HG03469 (cell line): Measurements from ENCODE around the gene SCARF2.
"Not testable (repeated sequence)": the region's sequence is repeated elsewhere in the genome, so short reads cannot be mapped to it uniquely, and the experiment has no call there.

Experiments used
- ATAC-seq: cut with Tn5 transposase; IDR thresholded peaks from one replicate; pipeline ENCODE4 v1.9.1; 2021; ENCODE audit warnings: mild to moderate bottlenecking, moderate library complexity, moderate number of reproducible peaks; ENCODE audit not compliant: unreplicated experiment

SCARF2 gene

DNA sequence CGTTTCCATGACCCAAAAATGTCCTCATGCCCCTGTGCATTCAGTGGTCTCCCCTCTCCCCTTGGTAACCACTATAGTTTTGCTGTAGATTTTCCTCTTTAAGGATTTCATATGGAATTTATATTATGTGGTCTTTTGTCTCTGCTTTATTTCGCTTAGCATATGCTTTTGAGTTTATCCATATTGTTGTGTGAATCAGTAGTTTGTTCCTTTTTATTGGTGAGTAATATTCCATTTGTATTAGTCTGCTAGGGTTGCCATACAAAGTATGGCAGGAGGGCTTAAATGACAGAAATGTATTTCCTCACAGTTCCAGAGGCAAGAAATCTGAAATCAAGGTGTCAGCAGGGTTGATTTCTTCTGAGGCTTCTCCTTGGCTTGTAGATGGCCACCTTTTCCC is 40.1 kb downstream of the SCARF2 start:
- ATAC-seq, result no peak

DNA sequence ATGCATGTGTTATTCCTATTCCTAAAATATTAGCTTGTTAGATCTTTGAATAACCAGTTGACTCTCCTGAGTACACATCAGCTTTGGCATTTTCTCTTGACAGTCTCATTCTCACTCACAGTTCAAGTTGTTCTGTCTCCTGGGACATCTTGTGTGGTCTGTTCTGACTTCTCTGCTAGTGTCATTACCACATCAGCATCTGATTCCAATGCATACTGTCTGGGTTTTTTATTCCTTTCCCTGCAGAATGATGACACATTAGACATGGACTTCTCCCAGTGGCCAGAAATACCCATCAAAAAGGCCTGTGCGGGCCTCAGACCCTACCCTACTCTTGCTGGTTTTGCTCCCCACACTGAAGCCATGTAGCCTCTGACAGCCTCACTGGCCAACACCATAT is 41.0 kb downstream of the SCARF2 start:
- ATAC-seq, result no peak

DNA sequence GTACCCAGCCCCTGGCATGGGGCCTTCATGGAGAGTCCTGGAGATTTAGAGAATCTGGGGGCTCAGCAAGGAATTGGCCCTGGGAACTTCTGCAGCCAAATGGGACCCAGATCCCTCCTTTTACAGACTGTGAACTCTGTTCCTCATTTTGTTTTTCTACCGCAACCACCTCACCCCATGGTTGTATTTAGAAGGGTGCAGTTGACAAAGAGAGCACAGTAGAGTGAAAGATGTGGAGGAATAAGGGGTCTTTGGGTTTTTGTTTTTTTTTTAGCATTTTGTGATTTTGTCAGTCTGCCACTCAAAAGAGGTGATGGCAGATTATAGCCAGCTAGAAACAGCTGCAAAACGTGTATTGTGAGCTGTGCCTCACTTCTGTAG is 41.7 kb downstream of the SCARF2 start:
- no peak for ATAC-seq

DNA sequence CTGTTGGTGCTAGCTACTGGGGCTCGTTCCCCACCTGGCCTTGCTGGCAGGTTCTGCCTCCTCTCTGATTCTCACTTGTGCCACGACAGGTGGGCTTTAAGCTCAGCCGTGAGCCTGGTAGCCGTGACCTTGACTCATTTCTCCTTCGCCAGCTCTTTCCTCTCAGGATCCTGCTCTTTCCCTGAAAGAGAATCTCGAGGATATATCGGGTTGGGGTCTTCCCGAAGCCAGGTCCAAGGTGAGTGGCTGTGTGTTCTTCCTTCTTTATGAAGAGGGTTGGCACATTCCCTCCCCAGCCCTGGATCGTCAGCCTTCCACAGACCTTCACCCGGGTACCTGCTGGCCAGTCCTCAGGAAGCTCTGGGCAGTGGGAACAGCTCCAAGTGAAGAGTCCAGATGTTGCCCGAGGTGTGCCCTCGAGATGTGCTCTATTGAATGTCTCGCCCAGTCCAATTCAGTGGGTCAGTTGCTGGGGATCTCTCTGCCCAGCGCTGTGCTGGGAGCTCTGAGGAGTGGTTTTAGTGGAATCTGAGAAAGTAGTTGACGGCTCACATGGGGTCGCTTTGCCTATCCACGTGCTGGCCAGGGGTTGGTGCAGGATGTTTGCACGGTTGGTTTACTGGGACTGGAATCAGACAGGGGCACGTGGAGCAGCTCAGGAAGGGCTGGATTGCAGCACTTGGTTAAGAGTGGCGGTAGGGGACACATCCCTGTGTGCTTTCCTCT is 42.3 kb downstream of the SCARF2 start:
- no peak for ATAC-seq

DNA sequence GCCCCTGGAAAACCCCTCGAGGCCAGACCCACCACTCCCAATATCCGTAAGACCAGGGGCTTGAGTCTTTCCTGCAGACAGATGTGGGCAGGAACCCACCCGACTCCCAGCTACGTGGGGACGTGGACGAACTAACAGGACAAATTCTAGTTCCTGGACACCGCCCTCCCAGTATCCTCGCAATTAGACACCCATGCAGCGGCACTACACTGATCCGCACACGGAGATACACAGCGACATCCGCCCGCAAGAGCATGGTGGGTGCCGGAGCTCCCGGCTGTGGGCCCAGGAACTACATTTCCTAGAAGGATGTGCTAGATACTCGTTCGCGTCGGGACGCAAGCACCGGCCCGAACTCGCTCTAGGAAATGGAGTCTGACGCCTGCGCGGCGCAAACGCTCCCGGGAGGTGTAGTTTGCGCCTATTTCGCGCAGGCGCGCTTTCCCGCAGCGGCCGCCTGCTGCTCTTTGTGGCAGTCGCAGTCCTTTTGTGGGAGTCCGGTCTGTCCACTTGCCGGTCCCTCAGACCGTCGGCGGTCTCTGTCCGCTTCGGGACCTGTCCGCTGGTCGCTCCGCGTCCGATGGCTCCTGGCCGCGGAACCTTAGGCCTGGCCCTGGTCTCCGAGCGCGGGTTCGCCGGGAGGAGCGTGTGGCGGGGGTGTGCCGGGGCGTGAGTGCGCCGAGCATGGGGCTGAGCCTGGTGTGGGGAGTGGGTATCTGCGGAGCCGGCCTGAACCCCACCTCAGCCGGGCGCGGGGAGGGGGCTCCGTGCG is 43.7 kb downstream of the SCARF2 start, which contains the start of gene ZNF74:
ZNF74 (plus strand) TSS at position 447 of the 772 bp plus-strand sequence. CDS start 478 bp downstream, outside the sequence.
- no peak for ATAC-seq

DNA sequence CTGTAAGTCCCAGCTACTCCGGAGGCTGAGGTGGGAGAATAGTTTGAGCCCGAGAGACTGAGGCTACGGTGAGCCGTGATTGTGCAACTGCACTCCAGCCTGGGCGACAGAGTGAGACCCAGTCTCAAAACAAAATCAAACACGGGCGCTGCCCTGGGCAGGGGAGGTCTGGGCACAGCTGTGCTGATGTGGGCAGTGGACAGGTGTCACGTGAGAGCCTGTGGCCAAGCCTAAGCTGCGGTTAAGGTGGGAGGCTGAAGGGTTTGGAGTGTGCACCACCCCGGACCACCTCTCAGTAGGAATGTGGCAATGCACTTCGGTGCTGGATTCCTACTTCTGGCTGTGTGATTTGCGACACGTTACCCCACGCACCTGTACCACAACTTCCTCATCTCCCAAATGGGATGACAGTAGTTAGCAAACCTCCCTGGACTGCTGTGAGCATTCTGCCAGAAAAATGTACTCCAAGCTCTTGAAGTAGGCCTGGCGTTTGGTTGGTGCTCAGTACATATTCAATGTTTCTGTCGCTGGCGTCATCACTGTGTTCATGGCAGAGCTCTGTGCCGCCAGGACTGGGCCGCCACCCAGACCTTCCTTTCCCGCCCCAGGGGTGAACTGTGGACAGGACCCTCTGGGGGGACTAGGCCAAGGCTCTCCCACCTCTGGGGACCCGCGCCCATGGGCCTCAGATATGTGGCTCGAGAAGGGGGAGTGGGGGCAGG is 44.5 kb downstream of the SCARF2 start:
- no peak for ATAC-seq

DNA sequence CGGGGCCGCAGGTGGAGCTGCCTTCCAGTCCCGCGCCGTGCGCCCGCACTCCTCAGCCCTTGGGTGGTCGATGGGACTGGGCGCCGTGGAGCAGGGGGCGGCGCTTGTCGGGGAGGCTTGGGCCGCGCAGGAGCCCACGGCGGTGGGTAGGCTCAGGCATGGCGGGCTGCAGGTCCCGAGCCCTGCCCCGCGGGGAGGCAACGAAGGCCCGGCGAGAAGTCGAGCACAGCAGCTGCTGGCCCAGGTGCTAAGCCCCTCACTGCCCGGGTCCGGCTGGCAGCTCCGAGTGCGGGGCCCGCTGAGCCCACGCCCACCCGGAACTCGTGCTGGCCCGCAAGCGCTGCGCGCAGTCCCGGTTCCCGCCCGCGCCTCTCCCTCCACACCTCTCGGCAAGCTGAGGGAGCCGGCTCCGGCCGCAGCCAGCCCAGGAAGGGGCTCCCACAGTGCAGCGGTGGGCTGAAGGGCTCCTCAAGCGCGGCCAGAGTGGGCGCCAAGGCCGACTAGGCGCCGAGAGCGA is 45.2 kb downstream of the SCARF2 start:
- not testable (repeated sequence) for ATAC-seq

DNA sequence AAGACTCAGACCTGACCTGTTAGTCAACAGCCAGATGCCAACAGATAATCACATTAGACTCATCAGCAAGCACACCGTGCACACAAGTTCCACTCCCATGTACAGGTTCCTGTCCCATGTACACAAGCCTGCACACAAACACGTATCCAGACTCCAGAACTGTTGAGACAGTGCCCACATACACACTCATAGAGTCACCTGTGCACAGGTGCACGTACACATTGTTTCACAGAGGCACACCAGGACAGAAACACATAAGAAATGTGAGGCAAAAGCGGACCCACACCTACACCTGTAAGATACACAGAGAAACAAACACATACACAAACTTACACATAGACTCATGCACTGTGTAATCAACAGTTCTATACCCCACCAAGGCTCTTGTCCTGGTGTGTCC is 46.4 kb downstream of the SCARF2 start:
- ATAC-seq, result no peak

DNA sequence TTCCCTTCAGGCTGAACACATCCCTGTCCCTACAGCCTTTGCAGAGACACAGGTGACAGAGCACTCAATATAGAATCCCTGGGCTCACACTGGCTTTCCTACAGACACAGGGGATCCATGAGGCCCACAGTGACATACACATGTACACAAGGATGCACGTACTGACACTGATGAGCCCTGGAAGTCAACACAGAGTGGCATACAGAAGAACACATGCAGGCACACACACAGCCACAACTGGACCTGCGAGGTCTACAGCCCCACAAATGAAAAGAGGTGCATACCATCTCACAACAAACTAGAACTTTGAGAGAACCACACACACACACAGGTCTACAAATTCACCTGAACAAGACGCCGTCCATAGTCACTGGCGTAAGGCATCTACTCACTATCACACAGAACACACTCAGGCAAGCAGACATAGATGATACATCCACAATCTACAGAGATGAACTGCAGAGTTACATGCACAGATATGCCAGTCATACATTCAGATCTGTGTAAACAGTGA is 47.2 kb downstream of the SCARF2 start:
- ATAC-seq, result no peak

DNA sequence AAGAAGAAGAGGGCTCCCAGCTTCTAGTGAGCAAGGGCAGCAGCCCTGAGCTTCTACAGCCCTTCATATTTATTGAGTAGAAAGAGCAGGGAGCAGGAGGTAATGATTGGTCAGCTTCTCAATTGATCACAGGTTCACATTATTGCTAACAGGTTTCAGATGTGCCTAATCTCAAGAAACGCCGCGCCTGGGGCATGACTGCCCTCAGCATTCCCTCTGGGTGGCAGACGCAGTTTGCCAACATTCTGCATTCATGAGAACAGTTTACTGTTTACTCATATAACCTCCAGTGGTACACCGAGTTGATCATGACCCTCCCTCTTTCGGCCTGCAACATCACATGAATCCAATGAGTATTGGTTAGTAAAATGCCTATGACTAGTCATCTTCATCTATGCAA is 48.3 kb downstream of the SCARF2 start:
- ATAC-seq, result no peak

DNA sequence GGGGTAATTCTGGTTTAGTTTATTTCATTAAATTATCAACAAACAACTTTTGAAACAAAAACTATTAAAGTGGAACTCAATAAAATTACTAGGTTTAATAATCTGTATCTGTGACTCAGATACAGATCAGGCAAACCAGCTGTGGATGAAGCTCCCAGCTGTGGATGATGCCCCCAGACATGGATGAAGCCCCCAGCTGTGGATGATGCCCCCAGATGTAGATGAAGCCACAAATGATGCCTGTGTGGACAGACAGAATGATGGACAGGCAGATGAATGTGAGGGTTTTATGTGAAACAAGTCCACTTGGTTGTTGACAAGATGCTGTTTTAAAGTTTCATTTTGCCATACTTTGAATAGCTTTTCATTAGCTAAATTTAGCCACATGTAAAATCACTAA is 49.4 kb downstream of the SCARF2 start:
- ATAC-seq, result no peak

DNA sequence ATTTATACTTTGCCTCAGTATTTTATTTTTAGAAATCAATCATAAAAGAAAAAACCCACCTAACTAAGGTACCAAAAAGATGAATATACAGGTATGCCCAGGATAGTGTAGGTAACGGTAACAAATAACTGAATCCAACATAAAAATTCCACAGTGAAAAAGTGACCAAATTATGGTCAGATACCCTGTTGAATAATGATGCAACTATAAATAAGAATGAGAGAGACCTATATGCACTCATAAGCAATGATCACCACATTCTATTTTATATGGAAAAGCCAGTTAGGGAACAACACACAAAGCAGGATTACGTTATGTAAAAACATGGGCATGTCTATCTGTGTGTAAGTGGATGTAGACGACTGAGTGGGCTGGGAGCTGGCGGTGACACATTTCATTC is 50.7 kb downstream of the SCARF2 start:
- no peak for ATAC-seq

DNA sequence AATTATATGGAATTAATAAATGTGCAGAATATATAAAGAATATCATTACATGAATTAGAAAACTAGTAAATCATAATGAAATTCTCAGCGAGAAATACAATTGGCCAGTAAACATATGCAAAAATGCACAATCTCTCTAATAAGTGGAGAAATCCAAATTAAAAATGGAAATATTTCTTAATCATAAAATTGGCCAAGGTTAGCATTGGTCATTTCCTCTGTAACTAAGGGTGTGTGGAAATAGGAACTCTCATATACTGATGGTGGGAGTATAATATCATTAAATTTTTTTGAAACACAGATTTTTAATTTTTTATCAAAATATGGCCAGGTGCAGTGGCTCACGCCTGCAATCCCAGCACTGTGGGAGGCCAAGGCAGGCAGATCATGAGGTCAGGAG is 51.3 kb downstream of the SCARF2 start:
- no peak for ATAC-seq

DNA sequence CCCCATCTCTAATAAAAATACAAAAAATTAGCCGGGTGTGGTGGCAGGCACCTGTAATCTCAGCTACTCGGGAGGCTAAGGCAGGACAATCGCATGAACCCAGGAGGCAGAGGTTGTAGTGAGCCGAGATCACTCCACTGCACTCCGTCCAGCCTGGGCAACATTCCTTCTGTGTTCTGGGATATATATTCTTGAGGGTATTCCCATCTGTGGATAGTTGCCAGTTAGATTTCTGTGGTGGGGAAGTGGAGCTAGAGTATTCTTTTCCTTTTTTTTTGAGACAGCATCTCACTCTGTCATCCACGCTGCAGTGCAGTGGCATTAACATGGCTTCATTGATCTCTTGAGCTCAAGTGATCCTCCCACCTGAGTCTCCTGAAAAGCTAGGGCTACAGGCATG is 52.8 kb downstream of the SCARF2 start:
- no peak for ATAC-seq

DNA sequence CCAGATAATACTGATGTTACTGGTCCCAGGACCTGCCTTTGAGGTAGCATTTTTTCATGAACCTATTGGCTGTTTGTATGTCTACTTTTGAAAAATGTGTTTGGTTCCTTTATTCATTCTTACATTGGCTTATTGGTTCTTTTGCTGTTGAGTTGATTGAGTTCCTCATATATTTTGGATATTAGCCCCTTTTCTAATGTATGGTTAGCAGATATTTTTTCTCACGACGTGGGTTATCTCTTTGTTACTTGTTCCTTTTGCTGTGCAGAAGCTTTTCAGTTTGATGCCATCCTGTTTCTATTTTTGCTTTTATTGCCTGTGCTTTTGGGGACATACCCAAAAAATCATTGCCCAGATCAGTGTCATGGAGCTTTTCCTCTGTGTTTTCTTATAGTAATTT is 53.5 kb downstream of the SCARF2 start:
- ATAC-seq, result no peak

DNA sequence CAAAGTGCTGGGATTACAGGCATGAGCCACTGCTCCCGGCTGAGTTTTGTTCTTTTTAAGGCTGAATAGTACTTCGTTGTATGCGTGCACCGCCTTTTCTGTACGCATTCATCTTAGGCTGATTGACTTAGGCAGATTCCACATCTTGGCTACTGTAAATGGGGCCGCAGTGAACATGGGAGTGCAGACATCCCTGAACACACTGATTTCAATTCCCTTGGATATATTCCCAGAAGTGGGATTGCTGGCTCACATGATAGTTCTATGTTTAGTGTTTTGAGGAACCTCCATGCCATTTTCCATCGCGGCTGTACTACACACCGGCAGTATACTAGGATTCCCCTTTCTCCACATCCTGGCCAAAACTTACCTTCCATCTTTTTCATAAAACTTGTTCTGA is 54.1 kb downstream of the SCARF2 start:
- no peak for ATAC-seq

DNA sequence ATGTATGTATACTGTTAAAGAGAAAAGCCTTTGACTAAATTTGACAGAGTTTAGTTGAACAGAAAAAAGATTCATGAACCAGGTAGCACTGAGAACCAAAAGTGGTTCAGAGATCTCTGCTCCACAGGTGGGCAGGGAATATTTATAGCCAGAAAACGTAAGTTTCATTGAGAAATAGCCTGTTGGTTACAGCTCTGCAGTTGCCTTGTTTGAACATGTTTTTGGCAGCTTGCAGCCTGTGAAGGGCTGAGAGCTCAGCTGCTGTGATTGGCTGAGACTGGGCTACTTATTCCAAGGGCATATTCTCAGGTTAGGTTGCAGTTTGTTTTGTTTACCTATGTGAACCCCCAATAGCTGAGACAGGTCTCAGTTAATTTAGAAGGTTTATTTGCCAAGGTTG is 57.1 kb downstream of the SCARF2 start:
- ATAC-seq, result no peak

DNA sequence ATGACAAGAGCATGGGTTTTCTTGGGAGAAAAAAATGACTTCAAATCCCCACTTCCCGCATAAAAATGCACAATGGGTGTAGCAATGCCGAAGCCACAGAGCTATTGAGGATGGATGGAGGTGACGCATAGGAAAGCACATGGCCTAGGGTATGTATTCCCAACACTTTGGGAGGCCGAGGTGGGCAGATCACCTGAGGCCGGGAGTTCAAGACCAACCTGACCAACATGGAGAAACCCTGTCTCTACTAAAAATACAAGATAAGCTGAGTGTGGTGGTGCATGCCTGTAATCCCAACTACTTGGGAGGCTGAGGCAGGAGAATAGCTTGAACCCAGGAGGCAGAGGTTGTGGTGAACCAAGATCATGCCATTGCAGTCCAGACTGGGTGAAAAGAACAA is 58.9 kb downstream of the SCARF2 start:
- not testable (repeated sequence) for ATAC-seq

DNA sequence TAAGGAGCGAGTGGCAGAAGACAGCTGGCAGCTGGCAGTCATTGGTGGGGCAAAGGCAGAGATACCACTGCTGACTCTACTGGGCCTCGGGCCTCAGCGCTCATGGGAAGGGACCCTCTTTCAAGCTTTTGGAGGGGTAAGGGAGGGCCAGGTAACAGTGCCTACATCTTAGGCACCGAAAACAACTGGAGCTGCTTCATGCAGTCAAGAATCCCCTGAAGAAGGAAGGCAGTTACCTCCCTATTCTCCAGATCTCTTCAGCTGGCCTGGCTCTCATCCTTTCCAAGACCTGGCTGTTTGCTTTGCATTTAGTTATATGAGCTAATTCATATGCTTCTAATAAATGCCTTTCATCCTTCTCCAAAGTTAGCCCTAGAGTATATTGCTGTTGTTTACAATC is 59.5 kb downstream of the SCARF2 start:
- ATAC-seq, result no peak

DNA sequence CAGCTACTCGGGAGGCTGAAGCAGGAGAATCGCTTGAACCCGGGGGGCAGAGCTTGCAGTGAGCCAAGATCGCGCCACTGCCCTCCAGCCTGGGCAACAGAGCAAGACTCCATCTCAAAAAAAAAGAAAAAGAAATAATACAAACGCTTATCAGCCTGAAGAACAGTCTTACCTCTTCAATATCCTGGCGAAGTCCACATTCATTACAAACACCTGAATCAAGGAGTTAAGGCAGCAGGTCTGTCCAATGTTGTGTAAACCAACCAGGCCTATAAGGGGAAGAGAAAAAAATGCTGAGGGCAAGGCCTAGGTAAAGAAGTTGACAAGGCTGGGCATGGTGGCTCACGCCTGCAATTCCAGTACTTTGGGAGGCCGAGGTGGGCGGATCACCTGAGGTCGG is 60.6 kb downstream of the SCARF2 start:
- not testable (repeated sequence) for ATAC-seq

DNA sequence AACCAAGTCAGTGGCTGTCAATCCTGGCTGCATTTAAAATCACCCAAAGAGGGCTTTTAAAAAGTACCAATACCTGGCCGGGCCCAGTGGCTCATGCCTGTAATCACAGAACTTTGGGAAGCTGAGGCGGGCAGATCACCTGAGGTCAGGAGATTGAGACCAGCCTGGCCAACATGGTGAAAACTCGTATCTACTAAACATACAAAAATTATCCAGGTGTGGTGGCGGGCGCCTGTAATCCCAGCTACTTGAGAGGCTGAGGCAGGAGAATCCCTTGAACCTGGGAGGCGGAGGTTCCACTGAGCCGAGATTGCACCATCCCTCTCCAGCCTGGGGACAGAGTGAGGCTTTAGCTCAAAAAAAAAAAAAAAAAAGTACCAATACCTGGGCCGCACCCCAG is 61.3 kb downstream of the SCARF2 start:
- not testable (repeated sequence) for ATAC-seq
